ENCODE data around the gene ZNF101. TPM values are rescaled to one million over a fixed set of nuclear protein-coding genes. Genes with fewer than 3 reads are reported as not detected.
A peak's percentile ranks its signal among the peaks of the same experiment; 100 is the strongest.

Gene ZNF101
- total and polyA plus RNA-seq, 2 donors (not counting 1 experiment from before 2014, with no cell fraction given) = 15.2 to 74.3 TPM

- Mint-ChIP-seq H3K27me3 (no peaks in the 10 kb centered on the region), H3K27ac (peak overlapping the region; percentile 98), H3K9me3 (ENCODE audit: insufficient read depth) (no peaks in the 10 kb centered on the region), H3K4me3 (peak overlapping the region; percentile 99), H3K4me1 (peaks cover 18% of the 10 kb centered on the region)
- Histone ChIP-seq H3K27me3 (replicated peaks in 1 of 4; ENCODE audit: control extremely low read depth in 1 of 4, control insufficient read depth in 3 of 4, insufficient read depth in 4 of 4, low read length in 3 of 4) (no peaks in the 10 kb centered on the region), H2AFZ (ENCODE audit: insufficient read depth, low read depth, low read length, poor library complexity, severe bottlenecking) (peak overlapping the region; percentile 76), H3K4me3 (ENCODE audit: control extremely low read depth in 1 of 5, extremely low read depth in 1 of 5, insufficient read depth in 1 of 5, low read depth in 2 of 5, low read length in 4 of 5) (peak overlapping the region in 4 of 5 experiments; percentile 95 to 100 (median 97)), H4K20me1 (ENCODE audit: control insufficient read depth, insufficient read depth, low read length, poor library complexity, severe bottlenecking) (peaks cover 10% of the 10 kb centered on the region), H3K27ac (ENCODE audit: low read length in 2 of 2) (peak overlapping the region; percentile 95 to 98), H3K9me3 (ENCODE audit: control extremely low read depth in 1 of 3, control insufficient read depth in 2 of 3, insufficient read depth in 1 of 3, low read length in 2 of 3) (no peaks in the 10 kb centered on the region), H3K36me3 (replicated peaks in 1 of 2; ENCODE audit: control extremely low read depth in 1 of 2, control insufficient read depth in 1 of 2, extremely low read depth in 1 of 2, insufficient read depth in 2 of 2, low read length in 1 of 2) (peaks cover 0 to 65% of the 10 kb centered on the region in 2 experiments), H3K4me1 (ENCODE audit: control insufficient read depth in 2 of 2, insufficient read depth in 2 of 2, low read length in 2 of 2) (peaks cover 17 to 21% of the 10 kb centered on the region in 2 donors), H3K4me2 (replicated peaks; ENCODE audit: low read depth, low read length, poor library complexity, severe bottlenecking) (peak overlapping the region; percentile 98), H3K79me2 (ENCODE audit: control insufficient read depth, insufficient read depth, low read length) (peaks cover 43% of the 10 kb centered on the region), H3K9ac (ENCODE audit: low read length) (peak overlapping the region; percentile 96)
- TF ChIP-seq CTCF (IDR thresholded peaks at IDR 0.05) (no peak), EZH2 (IDR thresholded peaks at IDR 0.05; ENCODE audit: borderline replicate concordance, insufficient read depth, low read depth, low read length, poor library complexity, severe bottlenecking) (no peak)
- no peak for DNase-seq
- ATAC-seq (ENCODE audit: low read depth) = no peak
- CTCF ChIA-PET = interaction anchor here (0.6 to 2.6 kb wide), 17 partner anchors 10 to 316 kb away, joined by 3 to 49 read pairs (median 4); partner anchors contain the start of genes ATP13A1 and YJEFN3
- POLR2A ChIA-PET = interaction anchor here (0.6 to 3.7 kb wide), 6 partner anchors 17 to 187 kb away, joined by 3 to 22 read pairs (median 8); partner anchors contain the start of gene ATP13A1
- WGBS (ENCODE audit: insufficient coverage) = no CpG with 5 or more reads among the region's 5 CpGs
- intact Hi-C loops (cut with micrococcal nuclease) = no loop called here
Observed at GRCh38 chr19:19644054-19644388, 24.6 kb upstream of the ZNF101 start.

- no peak overlapping the region for H3K4me3 ChIP-seq (ENCODE audit: control extremely low read depth in 1 of 5, extremely low read depth in 1 of 5, insufficient read depth in 1 of 5, low read depth in 2 of 5, low read length in 4 of 5)
- peaks cover 10% of the 10 kb centered on the region for H4K20me1 ChIP-seq (ENCODE audit: control insufficient read depth, insufficient read depth, low read length, poor library complexity, severe bottlenecking)
- DNase-seq = no peak
- peaks cover 0 to 63% of the 10 kb centered on the region in 2 experiments for H3K36me3 ChIP-seq (replicated peaks in 1 of 2; ENCODE audit: control extremely low read depth in 1 of 2, control insufficient read depth in 1 of 2, extremely low read depth in 1 of 2, insufficient read depth in 2 of 2, low read length in 1 of 2)
- Mint-ChIP-seq H3K9me3 (ENCODE audit: insufficient read depth) (no peaks in the 10 kb centered on the region), H3K27me3 (no peaks in the 10 kb centered on the region), H3K4me3 (no peak overlapping the region), H3K27ac (peak overlapping the region; percentile 26), H3K4me1 (peaks cover 18% of the 10 kb centered on the region)
- H3K9ac ChIP-seq (ENCODE audit: low read length) = no peak overlapping the region
- 95% methylated on average over 12 of the region's 17 CpGs for WGBS (ENCODE audit: insufficient coverage)
- ChIA-PET CTCF (interaction anchor here (1.7 to 2.6 kb wide), 2 partner anchors 90 to 115 kb away, joined by 4 to 49 read pairs; partner anchors contain the start of gene YJEFN3), POLR2A (interaction anchor here (0.5 to 3.7 kb wide), 2 partner anchors 16 to 18 kb away, joined by 7 to 22 read pairs; partner anchors contain the start of gene ATP13A1)
- H2AFZ ChIP-seq (ENCODE audit: insufficient read depth, low read depth, low read length, poor library complexity, severe bottlenecking) = no peak overlapping the region
- no peak overlapping the region for H3K27ac ChIP-seq (ENCODE audit: low read length in 2 of 2)
- H3K4me1 ChIP-seq (ENCODE audit: control insufficient read depth in 2 of 2, insufficient read depth in 2 of 2, low read length in 2 of 2) = peaks cover 17 to 21% of the 10 kb centered on the region in 2 donors
- H3K27me3 ChIP-seq (replicated peaks in 1 of 4; ENCODE audit: control extremely low read depth in 1 of 4, control insufficient read depth in 3 of 4, insufficient read depth in 4 of 4, low read length in 3 of 4) = no peaks in the 10 kb centered on the region
- H3K4me2 ChIP-seq (replicated peaks; ENCODE audit: low read depth, low read length, poor library complexity, severe bottlenecking) = no peak overlapping the region
- TF ChIP-seq EZH2 (IDR thresholded peaks at IDR 0.05; ENCODE audit: borderline replicate concordance, insufficient read depth, low read depth, low read length, poor library complexity, severe bottlenecking) (no peak), CTCF (IDR thresholded peaks at IDR 0.05) (no peak)
- H3K9me3 ChIP-seq (ENCODE audit: control extremely low read depth in 1 of 3, control insufficient read depth in 2 of 3, insufficient read depth in 1 of 3, low read length in 2 of 3) = no peaks in the 10 kb centered on the region
- intact Hi-C loops (cut with micrococcal nuclease) = no loop called here
- H3K79me2 ChIP-seq (ENCODE audit: control insufficient read depth, insufficient read depth, low read length) = peaks cover 30% of the 10 kb centered on the region
- no peak for ATAC-seq (ENCODE audit: low read depth)
Observed at GRCh38 chr19:19645233-19645870, 23.3 kb upstream of the ZNF101 start.

Measured in B cell (primary cell).